GM12864 (cell line): ENCODE measurements around the gene CCNI.

Experiments used
- DNase-seq: peaks from one replicate; pipeline ENCODE4 v3.0.0-alpha.2; 2011; ENCODE audit warnings: low read depth
- H3K4me3 ChIP-seq: 2 replicates; pipeline ENCODE4 v1.5.1; 2011; ENCODE audit warnings: mild to moderate bottlenecking, low read depth, low read length, control low read depth
- TF ChIP-seq, protein P1 (sequence below): IDR thresholded peaks from 2 replicates; pipeline ENCODE4 v1.5.1; 2011; ENCODE audit warnings: low read depth, mild to moderate bottlenecking, moderate library complexity, low read length, control low read depth, inconsistent platforms; ENCODE audit errors: missing control alignments

Gene CCNI, protein sequence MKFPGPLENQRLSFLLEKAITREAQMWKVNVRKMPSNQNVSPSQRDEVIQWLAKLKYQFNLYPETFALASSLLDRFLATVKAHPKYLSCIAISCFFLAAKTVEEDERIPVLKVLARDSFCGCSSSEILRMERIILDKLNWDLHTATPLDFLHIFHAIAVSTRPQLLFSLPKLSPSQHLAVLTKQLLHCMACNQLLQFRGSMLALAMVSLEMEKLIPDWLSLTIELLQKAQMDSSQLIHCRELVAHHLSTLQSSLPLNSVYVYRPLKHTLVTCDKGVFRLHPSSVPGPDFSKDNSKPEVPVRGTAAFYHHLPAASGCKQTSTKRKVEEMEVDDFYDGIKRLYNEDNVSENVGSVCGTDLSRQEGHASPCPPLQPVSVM

DNA sequence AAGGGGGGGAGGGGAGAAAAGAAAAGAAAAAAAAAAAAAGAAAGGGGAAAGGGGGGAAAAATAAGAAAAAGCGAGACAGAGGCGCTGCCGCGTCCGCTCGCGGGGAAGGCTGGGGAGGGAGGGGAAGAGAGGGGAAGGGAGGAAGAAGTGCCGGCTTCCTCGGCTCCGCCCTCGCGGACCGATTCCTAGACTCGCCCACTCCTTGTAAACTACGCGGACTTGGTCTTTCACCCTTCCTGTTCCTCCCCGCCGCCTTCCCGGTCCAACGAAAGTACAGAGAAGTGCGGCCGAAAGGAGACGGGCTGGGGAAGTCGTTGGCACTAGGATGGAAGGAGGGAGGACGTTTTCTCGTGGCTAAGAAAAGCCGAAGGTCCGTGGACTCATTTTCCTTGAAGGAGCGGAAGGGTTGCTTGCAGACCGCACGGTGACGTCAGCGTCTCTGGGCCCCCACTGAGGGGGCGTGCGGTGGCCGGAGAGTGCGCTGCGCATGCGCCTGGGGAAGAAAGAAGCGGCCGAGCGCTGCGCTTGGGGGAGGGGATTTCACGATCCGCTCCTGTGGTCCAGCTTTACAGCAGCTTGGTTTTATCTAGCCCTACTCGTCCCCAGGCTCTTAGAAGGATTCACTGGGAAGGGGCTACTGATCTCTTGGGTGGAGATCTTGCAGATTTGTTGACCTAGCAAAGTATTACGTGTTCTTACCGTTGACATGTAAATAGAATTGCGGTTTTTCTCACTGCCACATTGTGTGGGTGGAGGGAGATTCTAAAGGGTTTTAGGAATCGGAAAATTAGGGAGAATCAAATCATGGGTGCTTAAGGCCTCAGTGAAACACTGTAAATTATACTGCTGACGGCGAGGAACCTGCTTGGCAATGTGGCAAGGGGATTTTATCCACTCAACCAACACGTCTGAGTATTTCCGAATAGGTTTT is at the start of gene CCNI:
CCNI (minus strand) TSS at position 121 of the 931 bp plus-strand sequence. CDS start 9,627 bp downstream, outside the sequence.
- peak within 1 kb of the TSS; percentile 92 for H3K4me3 ChIP-seq
- DNase-seq, result peak; percentile 92
- TF ChIP-seq, protein P1, sequence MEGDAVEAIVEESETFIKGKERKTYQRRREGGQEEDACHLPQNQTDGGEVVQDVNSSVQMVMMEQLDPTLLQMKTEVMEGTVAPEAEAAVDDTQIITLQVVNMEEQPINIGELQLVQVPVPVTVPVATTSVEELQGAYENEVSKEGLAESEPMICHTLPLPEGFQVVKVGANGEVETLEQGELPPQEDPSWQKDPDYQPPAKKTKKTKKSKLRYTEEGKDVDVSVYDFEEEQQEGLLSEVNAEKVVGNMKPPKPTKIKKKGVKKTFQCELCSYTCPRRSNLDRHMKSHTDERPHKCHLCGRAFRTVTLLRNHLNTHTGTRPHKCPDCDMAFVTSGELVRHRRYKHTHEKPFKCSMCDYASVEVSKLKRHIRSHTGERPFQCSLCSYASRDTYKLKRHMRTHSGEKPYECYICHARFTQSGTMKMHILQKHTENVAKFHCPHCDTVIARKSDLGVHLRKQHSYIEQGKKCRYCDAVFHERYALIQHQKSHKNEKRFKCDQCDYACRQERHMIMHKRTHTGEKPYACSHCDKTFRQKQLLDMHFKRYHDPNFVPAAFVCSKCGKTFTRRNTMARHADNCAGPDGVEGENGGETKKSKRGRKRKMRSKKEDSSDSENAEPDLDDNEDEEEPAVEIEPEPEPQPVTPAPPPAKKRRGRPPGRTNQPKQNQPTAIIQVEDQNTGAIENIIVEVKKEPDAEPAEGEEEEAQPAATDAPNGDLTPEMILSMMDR, result no peak

DNA sequence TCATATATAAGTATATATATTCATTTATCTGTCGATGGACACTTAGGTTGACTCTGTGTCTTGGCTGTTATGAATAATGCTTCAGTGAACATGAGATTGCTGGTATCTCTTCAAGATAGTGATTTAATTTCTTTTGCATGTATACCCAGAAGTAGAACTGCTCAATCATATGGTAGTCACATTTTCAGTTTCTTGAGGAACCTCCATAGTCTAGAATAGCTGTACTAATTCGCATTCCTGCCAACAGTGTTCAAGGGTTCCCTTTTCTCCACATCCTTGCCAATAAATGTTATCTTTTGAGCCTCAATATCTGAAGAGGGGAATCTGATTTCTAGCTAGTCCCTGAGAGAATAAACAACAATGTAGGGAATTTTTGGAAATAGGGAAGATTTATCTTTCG is 48.8 kb upstream of the CCNI start:
- no peak overlapping the region for H3K4me3 ChIP-seq
- TF ChIP-seq, protein P1, result no peak
- no peak for DNase-seq

- TF ChIP-seq, protein P1, result no peak
- no peak for DNase-seq
- H3K4me3 ChIP-seq, result no peak overlapping the region
Observed at GRCh38 chr4:77123411-77123810, 47.6 kb upstream of the CCNI start.

DNA sequence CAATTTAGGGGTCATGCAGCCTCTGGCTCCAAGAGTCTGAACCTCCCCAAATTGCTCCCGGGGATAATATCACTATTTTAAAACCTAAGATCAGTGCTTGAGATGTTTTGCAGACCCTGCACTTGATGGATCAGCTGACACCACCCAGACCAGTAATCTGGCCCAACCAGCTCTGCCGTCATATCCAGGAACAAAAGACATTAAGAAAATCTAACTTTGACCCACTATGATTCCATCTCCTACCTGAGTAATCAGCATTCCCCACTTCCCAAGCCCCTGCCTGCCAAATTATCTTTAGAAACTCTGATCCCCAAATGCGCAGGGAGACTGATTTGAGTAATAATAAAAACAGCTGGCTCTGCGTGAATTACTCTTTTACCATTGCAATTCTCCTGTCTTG is 46.9 kb upstream of the CCNI start:
- no peak for DNase-seq
- TF ChIP-seq, protein P1, result no peak
- H3K4me3 ChIP-seq, result no peak overlapping the region

DNA sequence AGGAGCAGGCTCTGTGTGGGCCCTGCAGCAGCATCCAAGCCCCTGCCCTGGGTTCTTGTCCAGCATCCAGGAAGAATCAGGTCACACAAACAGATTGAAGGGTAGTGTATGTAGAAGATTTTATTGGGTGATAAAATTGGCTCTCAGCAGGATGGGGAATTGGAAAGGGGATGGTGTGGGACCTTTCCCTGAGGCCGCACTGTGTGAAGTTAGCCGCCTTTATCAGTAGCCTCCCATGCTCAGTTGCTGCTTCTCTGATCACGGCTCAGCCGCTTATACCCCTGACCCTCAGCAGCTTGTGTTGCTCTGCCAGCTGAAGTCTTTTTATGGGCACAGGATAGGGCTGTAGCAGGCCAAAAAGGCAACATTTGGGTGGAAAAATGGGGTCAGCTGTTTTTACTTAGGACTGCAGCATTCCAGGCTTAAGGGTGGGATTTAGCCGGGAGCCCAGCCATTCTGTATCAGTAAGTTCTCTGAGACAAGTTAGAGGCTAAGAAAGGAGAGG is 46.0 kb upstream of the CCNI start:
- TF ChIP-seq, protein P1, result no peak
- H3K4me3 ChIP-seq, result no peak overlapping the region
- DNase-seq, result no peak

- TF ChIP-seq, protein P1, result peak; percentile 49
- no peak overlapping the region for H3K4me3 ChIP-seq
- no peak for DNase-seq
Observed at GRCh38 chr4:77120886-77121508, 45.2 kb upstream of the CCNI start.
